Astrocyte (in vitro differentiated cells and primary cell): ENCODE measurements around the gene MUSK. TPM values are rescaled to one million over a fixed set of nuclear protein-coding genes. Genes with fewer than 3 reads are reported as not detected.
A peak's percentile ranks its signal among the peaks of the same experiment; 100 is the strongest.

ENCODE experiments used
- DNase-seq: peaks from one replicate; pipeline ENCODE4 v3.0.0-alpha.2; 2010; ENCODE audit warnings: low read depth
- FAIRE-seq: peaks from 2 replicates; lab custom pipeline; 2011; peaks lifted over from hg19 to GRCh38; lab: Jason Lieb, UNC
- H2AFZ ChIP-seq: 2 replicates; pipeline ENCODE4 v1.6.0; 2012; ENCODE audit warnings: low read depth, low read length, inconsistent platforms
- H3K27ac ChIP-seq: 2 replicates; pipeline ENCODE4 v1.5.1; 2011; ENCODE audit warnings: low read depth, low read length, inconsistent platforms
- H3K27me3 ChIP-seq: 2 replicates; pipeline ENCODE4 v1.6.0; 2011; ENCODE audit warnings: low read length, inconsistent platforms; ENCODE audit not compliant: insufficient read depth
- H3K36me3 ChIP-seq: 2 replicates; pipeline ENCODE4 v1.5.1; 2011; ENCODE audit warnings: low read length, inconsistent platforms; ENCODE audit not compliant: insufficient read depth
- H3K4me1 ChIP-seq: 2 replicates; pipeline ENCODE4 v1.5.1; 2011; ENCODE audit warnings: low read length, inconsistent platforms; ENCODE audit not compliant: insufficient read depth
- H3K4me2 ChIP-seq: 2 replicates; pipeline ENCODE4 v1.6.0; 2012; ENCODE audit warnings: low read length, inconsistent platforms
- H3K4me3 ChIP-seq: 2 replicates; pipeline ENCODE4 v1.5.1; 2011; ENCODE audit warnings: low read depth, mild to moderate bottlenecking, low read length, inconsistent platforms; ENCODE audit not compliant: insufficient read depth
- H3K79me2 ChIP-seq: 2 replicates; pipeline ENCODE4 v1.6.0; 2012; ENCODE audit warnings: mild to moderate bottlenecking, low read length, inconsistent platforms; ENCODE audit not compliant: insufficient read depth
- H3K9ac ChIP-seq: 2 replicates; pipeline ENCODE4 v1.6.0; 2012; ENCODE audit warnings: mild to moderate bottlenecking, low read length, inconsistent platforms
- H3K9me3 ChIP-seq: 2 replicates; pipeline ENCODE4 v1.5.1; 2012; ENCODE audit warnings: low read depth, mild to moderate bottlenecking, low read length, inconsistent platforms; ENCODE audit not compliant: insufficient read depth
- H4K20me1 ChIP-seq: 2 replicates; pipeline ENCODE4 v1.6.0; 2012; ENCODE audit warnings: low read length, inconsistent platforms; ENCODE audit not compliant: insufficient read depth
- H3K27ac Mint-ChIP-seq: one replicate; pipeline ENCODE4 v1.8.0; 2021; ENCODE audit warnings: mild to moderate bottlenecking, mixed read lengths; ENCODE audit not compliant: unreplicated experiment
- H3K27me3 Mint-ChIP-seq: one replicate; pipeline ENCODE4 v1.8.0; 2021; ENCODE audit warnings: low read depth, mixed read lengths; ENCODE audit not compliant: unreplicated experiment
- H3K36me3 Mint-ChIP-seq: one replicate; pipeline ENCODE4 v1.8.0; 2021; ENCODE audit warnings: low read depth, mixed read lengths; ENCODE audit not compliant: unreplicated experiment
- H3K4me1 Mint-ChIP-seq: one replicate; pipeline ENCODE4 v1.8.0; 2021; ENCODE audit warnings: low read depth, mixed read lengths; ENCODE audit not compliant: unreplicated experiment
- H3K4me3 Mint-ChIP-seq: one replicate; pipeline ENCODE4 v1.8.0; 2021; ENCODE audit warnings: mild to moderate bottlenecking, moderate library complexity, mixed read lengths; ENCODE audit not compliant: unreplicated experiment
- H3K9me3 Mint-ChIP-seq: one replicate; pipeline ENCODE4 v1.8.0; 2021; ENCODE audit warnings: mild to moderate bottlenecking, mixed read lengths; ENCODE audit not compliant: unreplicated experiment
- CTCF ChIP-seq: IDR thresholded peaks from 2 replicates; pipeline ENCODE4 v1.5.1; 2011; ENCODE audit warnings: low read depth, mild to moderate bottlenecking, inconsistent platforms, low read length, moderate library complexity; ENCODE audit not compliant: insufficient read depth
- EZH2 ChIP-seq: IDR thresholded peaks from 2 replicates; pipeline ENCODE4 v1.6.1; 2012; ENCODE audit warnings: mild to moderate bottlenecking, low read length, inconsistent platforms; ENCODE audit not compliant: insufficient read depth
- total RNA-seq: library from RNA; stranded (reverse); gene quantifications from 2 replicates; pipeline ENCODE4 v1.2.1, GENCODE V29; 2021

MUSK gene
- total RNA-seq, 1 donor from 2014 or later = not detected

GRCh38 chr9:110788871-110789270, 120.3 kb downstream of the MUSK start:
- H3K9ac ChIP-seq = no peak overlapping the region
- H3K4me3 Mint-ChIP-seq = no peak overlapping the region
- no peak for DNase-seq
- H3K4me3 ChIP-seq = no peak overlapping the region
- no peaks in the 10 kb centered on the region for H3K4me1 Mint-ChIP-seq
- no peaks in the 10 kb centered on the region for H3K27me3 Mint-ChIP-seq
- H3K4me2 ChIP-seq = no peak overlapping the region
- H3K4me1 ChIP-seq = no peaks in the 10 kb centered on the region
- H4K20me1 ChIP-seq = no peaks in the 10 kb centered on the region
- no peak for TF ChIP-seq CTCF
- TF ChIP-seq EZH2 = no peak
- no peaks in the 10 kb centered on the region for H3K36me3 ChIP-seq
- no peak overlapping the region for H2AFZ ChIP-seq
- H3K36me3 Mint-ChIP-seq = no peaks in the 10 kb centered on the region
- H3K27ac Mint-ChIP-seq = no peak overlapping the region
- no peak for FAIRE-seq
- no peaks in the 10 kb centered on the region for H3K27me3 ChIP-seq
- H3K9me3 Mint-ChIP-seq = no peaks in the 10 kb centered on the region
- H3K27ac ChIP-seq = no peak overlapping the region
- no peaks in the 10 kb centered on the region for H3K79me2 ChIP-seq
- no peaks in the 10 kb centered on the region for H3K9me3 ChIP-seq

DNA sequence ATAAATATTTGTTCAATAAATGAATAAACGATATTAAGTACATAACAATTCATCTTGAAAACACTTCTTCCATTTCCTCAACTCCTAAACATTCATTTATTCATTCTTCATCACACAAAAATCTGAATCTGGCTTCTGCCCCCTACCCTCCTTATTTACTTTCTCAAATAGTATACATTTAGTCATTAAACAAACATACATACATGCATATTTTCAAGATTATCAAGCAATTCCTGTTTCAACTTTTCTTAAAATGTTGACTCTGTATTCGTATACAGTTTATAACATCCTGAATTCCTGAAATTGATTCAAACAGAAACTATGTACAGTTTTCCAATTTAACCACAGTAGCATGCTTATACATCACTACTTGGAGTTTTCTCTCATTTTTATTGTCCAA, 129.0 kb downstream of the MUSK start:
- H3K36me3 ChIP-seq = no peaks in the 10 kb centered on the region
- peak overlapping the region; percentile 41 for H3K4me2 ChIP-seq
- H4K20me1 ChIP-seq = no peaks in the 10 kb centered on the region
- TF ChIP-seq CTCF (no peak), EZH2 (no peak)
- H3K27ac ChIP-seq = peak overlapping the region; percentile 57
- H3K36me3 Mint-ChIP-seq = no peaks in the 10 kb centered on the region
- no peaks in the 10 kb centered on the region for H3K27me3 ChIP-seq
- H3K4me3 Mint-ChIP-seq = no peak overlapping the region
- H3K9me3 ChIP-seq = no peaks in the 10 kb centered on the region
- DNase-seq (peak; percentile 79), FAIRE-seq (peak; percentile 83)
- no peak overlapping the region for H2AFZ ChIP-seq
- H3K4me3 ChIP-seq = no peak overlapping the region
- H3K4me1 Mint-ChIP-seq = peaks cover 2% of the 10 kb centered on the region
- no peak overlapping the region for H3K9ac ChIP-seq
- H3K9me3 Mint-ChIP-seq = no peaks in the 10 kb centered on the region
- H3K27ac Mint-ChIP-seq = no peak overlapping the region
- peaks cover 3% of the 10 kb centered on the region for H3K4me1 ChIP-seq
- no peaks in the 10 kb centered on the region for H3K27me3 Mint-ChIP-seq
- no peaks in the 10 kb centered on the region for H3K79me2 ChIP-seq

DNA sequence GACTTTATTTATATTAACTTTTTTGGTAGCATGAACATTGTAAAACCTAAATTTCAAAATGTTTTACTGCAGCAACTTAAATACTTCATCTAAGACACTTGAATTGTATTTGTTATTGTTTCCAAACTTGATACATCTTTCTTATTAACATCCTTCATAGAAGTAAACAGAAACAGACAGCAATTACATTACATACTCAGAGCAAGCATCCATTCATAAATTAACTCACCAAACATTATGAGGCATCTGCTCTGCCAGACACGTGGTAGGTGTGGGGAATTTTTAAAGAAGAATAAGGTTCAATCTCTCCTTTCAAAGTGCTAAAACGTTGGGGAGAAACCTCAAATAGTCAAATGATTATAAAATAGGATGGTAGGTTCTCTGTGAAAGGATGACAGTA, 130.8 kb downstream of the MUSK start:
- H3K9me3 Mint-ChIP-seq = no peaks in the 10 kb centered on the region
- H3K4me3 Mint-ChIP-seq = no peak overlapping the region
- H3K79me2 ChIP-seq = no peaks in the 10 kb centered on the region
- H3K27ac Mint-ChIP-seq = no peak overlapping the region
- peaks cover 3% of the 10 kb centered on the region for H3K4me1 ChIP-seq
- no peak overlapping the region for H2AFZ ChIP-seq
- DNase-seq = no peak
- H3K36me3 ChIP-seq = no peaks in the 10 kb centered on the region
- H3K27me3 ChIP-seq = no peaks in the 10 kb centered on the region
- no peak overlapping the region for H3K4me3 ChIP-seq
- no peaks in the 10 kb centered on the region for H3K36me3 Mint-ChIP-seq
- FAIRE-seq = no peak
- H3K9me3 ChIP-seq = no peaks in the 10 kb centered on the region
- H3K27me3 Mint-ChIP-seq = no peaks in the 10 kb centered on the region
- no peak for TF ChIP-seq CTCF
- TF ChIP-seq EZH2 = no peak
- no peak overlapping the region for H3K9ac ChIP-seq
- peaks cover 2% of the 10 kb centered on the region for H3K4me1 Mint-ChIP-seq
- H4K20me1 ChIP-seq = no peaks in the 10 kb centered on the region
- H3K4me2 ChIP-seq = no peak overlapping the region
- no peak overlapping the region for H3K27ac ChIP-seq
